Measurements from ENCODE around the gene ARRDC5. TPM values are rescaled to one million over a fixed set of nuclear protein-coding genes. Genes with fewer than 3 reads are reported as not detected.
A peak's percentile ranks its signal among the peaks of the same experiment; 100 is the strongest.
"Not testable (repeated sequence)": the region's sequence is repeated elsewhere in the genome, so short reads cannot be mapped to it uniquely, and the experiment has no call there.

The ARRDC5 gene
- polyA plus RNA-seq, 3 donors = 0.46 to 3.9 (median 1.0) TPM

GRCh38 chr19:4884993-4885392, 17.7 kb downstream of the ARRDC5 start:
- H3K4me2 ChIP-seq (replicated peaks; ENCODE audit: extremely low read depth, low read length, poor library complexity, severe bottlenecking); H3K4me1 Mint-ChIP-seq; H3K9me3 Mint-ChIP-seq; H3K27me3 Mint-ChIP-seq (ENCODE audit: low read depth in 3 of 3); H3K36me3 Mint-ChIP-seq; H3K79me2 ChIP-seq (ENCODE audit: insufficient read depth, low read length); H4K20me1 ChIP-seq (ENCODE audit: insufficient read depth, low read length); intact Hi-C loops (cut with micrococcal nuclease); H3K36me3 ChIP-seq (replicated peaks in 1 of 2; ENCODE audit: control insufficient read depth in 1 of 2, insufficient read depth in 2 of 2, low read length in 2 of 2); H3K27me3 ChIP-seq (ENCODE audit: control insufficient read depth in 2 of 2, insufficient read depth in 2 of 2, low read length in 2 of 2); H2AFZ ChIP-seq (ENCODE audit: insufficient read depth, low read depth, low read length, poor library complexity, severe bottlenecking); H3K4me1 ChIP-seq (ENCODE audit: control insufficient read depth in 1 of 2, insufficient read depth in 2 of 2, low read length in 2 of 2); H3K4me3 ChIP-seq (replicated peaks in 1 of 3; ENCODE audit: low read depth in 2 of 3, low read length in 3 of 3); H3K4me3 Mint-ChIP-seq; H3K27ac ChIP-seq (ENCODE audit: low read depth in 1 of 2, low read length in 2 of 2); DNase-seq; H3K9me3 ChIP-seq (replicated peaks in 1 of 2; ENCODE audit: control insufficient read depth in 1 of 2, insufficient read depth in 1 of 2, low read length in 2 of 2); H3K9ac ChIP-seq (ENCODE audit: insufficient read depth, low read length, poor library complexity, severe bottlenecking); H3K27ac Mint-ChIP-seq: not testable (repeated sequence)
- WGBS (ENCODE audit: insufficient coverage) = no CpG with 5 or more reads among the region's 6 CpGs

- Mint-ChIP-seq H3K27me3 (ENCODE audit: low read depth in 3 of 3) (peaks cover 0 to 13% (median 12%) of the 10 kb centered on the region in 3 donors), H3K4me1 (peaks cover 16% of the 10 kb centered on the region)
- intact Hi-C loops (cut with micrococcal nuclease); H3K9me3 ChIP-seq (replicated peaks in 1 of 2; ENCODE audit: control insufficient read depth in 1 of 2, insufficient read depth in 1 of 2, low read length in 2 of 2); H3K36me3 Mint-ChIP-seq; H4K20me1 ChIP-seq (ENCODE audit: insufficient read depth, low read length); H3K4me3 Mint-ChIP-seq; H3K9me3 Mint-ChIP-seq; H2AFZ ChIP-seq (ENCODE audit: insufficient read depth, low read depth, low read length, poor library complexity, severe bottlenecking); H3K79me2 ChIP-seq (ENCODE audit: insufficient read depth, low read length); DNase-seq; H3K27me3 ChIP-seq (ENCODE audit: control insufficient read depth in 2 of 2, insufficient read depth in 2 of 2, low read length in 2 of 2); H3K4me2 ChIP-seq (replicated peaks; ENCODE audit: extremely low read depth, low read length, poor library complexity, severe bottlenecking); H3K9ac ChIP-seq (ENCODE audit: insufficient read depth, low read length, poor library complexity, severe bottlenecking); H3K27ac Mint-ChIP-seq; H3K27ac ChIP-seq (ENCODE audit: low read depth in 1 of 2, low read length in 2 of 2); H3K36me3 ChIP-seq (replicated peaks in 1 of 2; ENCODE audit: control insufficient read depth in 1 of 2, insufficient read depth in 2 of 2, low read length in 2 of 2); H3K4me3 ChIP-seq (replicated peaks in 1 of 3; ENCODE audit: low read depth in 2 of 3, low read length in 3 of 3): not testable (repeated sequence)
- WGBS (ENCODE audit: insufficient coverage) = 100% methylated on average over 2 of the region's 6 CpGs
- H3K4me1 ChIP-seq (ENCODE audit: control insufficient read depth in 1 of 2, insufficient read depth in 2 of 2, low read length in 2 of 2) = peaks cover 11 to 17% of the 10 kb centered on the region in 2 donors
These were observed 19.8 kb downstream of the ARRDC5 start for GRCh38 chr19:4882874-4883273.

DNA sequence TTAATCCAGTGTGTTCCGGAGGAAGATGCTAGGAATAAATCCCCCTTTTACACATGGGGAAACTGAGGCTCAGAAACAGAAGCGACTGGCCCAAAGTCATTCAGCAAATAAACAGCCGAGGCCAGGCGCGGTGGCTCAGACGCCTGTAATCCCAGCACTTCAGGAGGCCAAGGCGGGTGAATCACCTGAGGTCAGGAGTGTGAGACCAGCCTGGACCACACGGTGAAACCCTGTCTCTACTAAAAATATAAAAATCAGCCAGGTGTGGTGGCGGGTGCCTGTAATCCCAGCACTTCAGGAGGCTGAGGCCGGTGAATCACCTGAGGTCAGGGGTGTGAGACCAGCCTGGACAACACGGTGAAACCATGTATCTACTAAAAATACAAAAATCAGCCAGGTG, 23.7 kb downstream of the ARRDC5 start:
- Histone ChIP-seq H3K4me1 (ENCODE audit: control insufficient read depth in 1 of 2, insufficient read depth in 2 of 2, low read length in 2 of 2) (peaks cover 11 to 17% of the 10 kb centered on the region in 2 donors), H3K9ac (ENCODE audit: insufficient read depth, low read length, poor library complexity, severe bottlenecking) (no peak overlapping the region), H4K20me1 (ENCODE audit: insufficient read depth, low read length) (no peaks in the 10 kb centered on the region), H2AFZ (ENCODE audit: insufficient read depth, low read depth, low read length, poor library complexity, severe bottlenecking) (no peak overlapping the region), H3K79me2 (ENCODE audit: insufficient read depth, low read length) (no peaks in the 10 kb centered on the region), H3K9me3 (replicated peaks in 1 of 2; ENCODE audit: control insufficient read depth in 1 of 2, insufficient read depth in 1 of 2, low read length in 2 of 2) (no peaks in the 10 kb centered on the region), H3K27ac (ENCODE audit: low read depth in 1 of 2, low read length in 2 of 2) (no peak overlapping the region), H3K4me3 (replicated peaks in 1 of 3; ENCODE audit: low read depth in 2 of 3, low read length in 3 of 3) (no peak overlapping the region), H3K4me2 (replicated peaks; ENCODE audit: extremely low read depth, low read length, poor library complexity, severe bottlenecking) (peak overlapping the region; percentile 4), H3K27me3 (ENCODE audit: control insufficient read depth in 2 of 2, insufficient read depth in 2 of 2, low read length in 2 of 2) (peaks cover 0 to 4% of the 10 kb centered on the region in 2 donors), H3K36me3 (replicated peaks in 1 of 2; ENCODE audit: control insufficient read depth in 1 of 2, insufficient read depth in 2 of 2, low read length in 2 of 2) (no peaks in the 10 kb centered on the region)
- Mint-ChIP-seq H3K36me3 (no peaks in the 10 kb centered on the region), H3K27ac (no peak overlapping the region), H3K9me3 (no peaks in the 10 kb centered on the region), H3K27me3 (ENCODE audit: low read depth in 3 of 3) (peaks cover 0 to 15% (median 15%) of the 10 kb centered on the region in 3 donors), H3K4me3 (peak overlapping the region in 1 of 2 donors; percentile 62), H3K4me1 (peaks cover 16% of the 10 kb centered on the region)
- TF ChIP-seq, protein P1, sequence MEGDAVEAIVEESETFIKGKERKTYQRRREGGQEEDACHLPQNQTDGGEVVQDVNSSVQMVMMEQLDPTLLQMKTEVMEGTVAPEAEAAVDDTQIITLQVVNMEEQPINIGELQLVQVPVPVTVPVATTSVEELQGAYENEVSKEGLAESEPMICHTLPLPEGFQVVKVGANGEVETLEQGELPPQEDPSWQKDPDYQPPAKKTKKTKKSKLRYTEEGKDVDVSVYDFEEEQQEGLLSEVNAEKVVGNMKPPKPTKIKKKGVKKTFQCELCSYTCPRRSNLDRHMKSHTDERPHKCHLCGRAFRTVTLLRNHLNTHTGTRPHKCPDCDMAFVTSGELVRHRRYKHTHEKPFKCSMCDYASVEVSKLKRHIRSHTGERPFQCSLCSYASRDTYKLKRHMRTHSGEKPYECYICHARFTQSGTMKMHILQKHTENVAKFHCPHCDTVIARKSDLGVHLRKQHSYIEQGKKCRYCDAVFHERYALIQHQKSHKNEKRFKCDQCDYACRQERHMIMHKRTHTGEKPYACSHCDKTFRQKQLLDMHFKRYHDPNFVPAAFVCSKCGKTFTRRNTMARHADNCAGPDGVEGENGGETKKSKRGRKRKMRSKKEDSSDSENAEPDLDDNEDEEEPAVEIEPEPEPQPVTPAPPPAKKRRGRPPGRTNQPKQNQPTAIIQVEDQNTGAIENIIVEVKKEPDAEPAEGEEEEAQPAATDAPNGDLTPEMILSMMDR (IDR thresholded peaks at IDR 0.05) = no peak
- intact Hi-C loops (cut with micrococcal nuclease) = loop anchor here in 1 of 2 donors (10.0 kb wide), 1 partner anchor 96 kb away; no protein-coding TSS in a partner anchor
- WGBS (ENCODE audit: insufficient coverage) = 96% methylated on average over 7 of the region's 11 CpGs
- no peak for DNase-seq
